HL-60 (cell line): ENCODE results near the gene ZNF740.
A peak's percentile ranks its signal among the peaks of the same experiment; 100 is the strongest.

ENCODE experiments used
- CTCF ChIP-seq: IDR thresholded peaks from one replicate; pipeline ENCODE4 v1.5.1; 2011; ENCODE audit warnings: low read length, control low read depth, inconsistent platforms; ENCODE audit not compliant: insufficient read depth
- GABPA ChIP-seq: IDR thresholded peaks from 2 replicates; pipeline ENCODE4 v1.6.1; 2012; ENCODE audit warnings: low read depth
- POLR2AphosphoS5 ChIP-seq: IDR thresholded peaks from 2 replicates; pipeline ENCODE4 v1.6.1; 2012; ENCODE audit warnings: low read depth
- REST ChIP-seq: IDR thresholded peaks from 2 replicates; pipeline ENCODE4 v1.6.1; 2012; ENCODE audit warnings: low read depth; ENCODE audit not compliant: insufficient replicate concordance
- SPI1 ChIP-seq: IDR thresholded peaks from 2 replicates; pipeline ENCODE4 v1.6.1; 2012; ENCODE audit warnings: low read depth, mild to moderate bottlenecking, borderline replicate concordance

GRCh38 chr12:53159195-53159839 is 21.2 kb upstream of the ZNF740 start:
- TF ChIP-seq REST: no peak
- TF ChIP-seq CTCF: peak; percentile 100
- 0 out of 2 replicates have a peak, but pooled peaks have one; percentile 53 for TF ChIP-seq POLR2AphosphoS5
- TF ChIP-seq GABPA: no peak
- no peak for TF ChIP-seq SPI1
